GM19463 (cell line): ENCODE measurements around the gene IL9.

Experiments used
- ATAC-seq: cut with Tn5 transposase; IDR thresholded peaks from one replicate; pipeline ENCODE4 v1.9.1; 2021; ENCODE audit warnings: mild to moderate bottlenecking, moderate library complexity; ENCODE audit not compliant: unreplicated experiment

The IL9 gene

DNA sequence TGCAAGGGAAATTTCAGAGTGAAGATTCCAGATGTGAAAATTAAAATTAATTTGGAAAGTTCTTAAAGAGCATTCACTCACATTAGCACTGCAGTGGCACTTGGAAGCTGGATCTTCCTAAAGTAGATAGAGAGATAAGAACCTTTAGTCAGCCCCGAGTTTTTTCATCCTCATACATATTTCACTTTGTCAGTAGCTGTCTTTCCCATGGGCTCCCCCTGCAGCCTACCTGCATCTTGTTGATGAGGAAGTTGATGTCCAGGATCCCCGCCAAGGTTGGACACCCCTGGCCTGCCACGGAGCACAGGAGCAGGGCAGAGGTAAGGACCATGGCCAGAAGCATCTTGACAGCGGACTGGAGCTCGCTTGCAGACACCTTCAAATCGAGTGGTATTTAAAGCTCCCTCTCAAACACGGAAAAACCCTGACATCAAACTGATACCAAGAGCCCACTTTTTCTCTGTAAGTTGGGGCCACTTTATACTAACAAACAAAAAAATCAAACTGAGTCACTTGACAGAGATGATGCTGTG is at the start of gene IL9:
Gene IL9 (minus strand): TSS at position 368 of the 533 bp plus-strand sequence. CDS start 25 bp downstream, at position 343.
- no peak for ATAC-seq

GRCh38 chr5:135944967-135945560 is 49.4 kb upstream of the IL9 start:
- no peak for ATAC-seq

DNA sequence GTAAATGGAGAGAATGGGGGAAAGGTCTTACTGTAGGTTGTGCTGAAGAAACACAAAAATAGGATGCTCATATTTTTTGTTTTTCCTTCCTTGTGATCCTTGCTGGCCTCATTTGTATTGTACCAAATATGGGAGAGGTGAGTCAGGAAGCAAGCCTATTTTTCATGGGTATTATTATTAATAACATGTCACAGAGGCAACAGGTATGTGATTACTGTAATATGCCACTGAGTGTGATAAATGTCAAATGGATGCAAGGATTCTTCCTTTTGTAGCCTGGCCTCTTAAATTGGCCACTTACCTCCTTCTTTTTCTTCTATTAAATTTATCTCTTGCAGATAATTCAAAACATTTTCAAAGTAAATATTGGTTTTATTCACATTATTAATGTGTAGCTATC is 48.9 kb upstream of the IL9 start:
- no peak for ATAC-seq

- no peak for ATAC-seq
Observed at GRCh38 chr5:135942202-135942771, 46.6 kb upstream of the IL9 start.

- no peak for ATAC-seq
Observed at GRCh38 chr5:135941711-135942110, 46.1 kb upstream of the IL9 start.

DNA sequence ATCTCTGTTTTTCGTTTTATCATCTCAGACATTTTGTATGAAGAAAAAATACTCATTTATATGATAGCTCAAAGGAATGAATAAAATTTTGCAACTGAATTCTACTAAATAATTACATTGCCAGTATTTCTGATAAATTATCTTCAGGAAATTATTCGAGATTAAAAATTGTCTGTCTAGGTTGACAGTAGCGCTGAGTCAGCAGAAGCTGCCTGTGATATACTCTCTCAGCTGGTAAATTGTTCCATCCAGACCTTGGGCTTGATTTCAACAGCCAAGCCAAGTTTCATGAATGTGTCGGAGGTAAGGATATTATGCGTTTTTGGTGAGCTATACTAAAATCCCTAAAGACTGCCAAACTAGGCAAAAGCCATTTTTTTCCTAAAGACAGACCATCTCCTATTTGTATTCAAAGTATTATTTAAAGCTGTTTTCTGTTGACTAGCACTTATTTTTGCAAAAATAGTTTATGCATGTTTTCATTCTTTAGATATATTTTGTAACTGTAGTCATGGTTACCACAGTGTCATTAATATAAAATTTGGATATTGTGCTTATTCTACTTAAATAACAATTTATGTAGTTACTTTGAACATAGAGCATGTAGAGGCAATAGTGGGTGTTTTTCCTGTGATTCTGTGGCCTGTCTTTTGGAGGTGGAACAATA is 41.7 kb upstream of the IL9 start:
- no peak for ATAC-seq

DNA sequence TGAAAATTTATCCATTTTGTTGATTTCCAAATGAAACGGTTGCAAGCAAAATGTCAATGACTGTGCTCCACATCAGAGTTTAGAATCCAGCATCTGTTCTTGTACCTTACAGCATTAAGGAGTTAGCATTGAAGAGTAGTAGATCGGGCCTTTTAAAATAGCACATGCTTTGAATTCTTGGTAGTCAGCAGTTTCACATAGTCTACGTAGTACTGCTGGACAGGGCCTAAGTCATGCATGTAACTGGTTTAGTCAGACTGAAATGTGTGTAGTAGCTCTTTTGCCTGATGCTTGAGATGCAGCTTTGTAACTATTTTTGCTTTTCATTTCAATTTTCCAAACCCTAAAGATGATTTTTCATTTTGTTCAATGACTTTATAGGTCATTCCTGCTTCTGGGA is 39.3 kb upstream of the IL9 start:
- no peak for ATAC-seq

GRCh38 chr5:135930949-135931295 is 35.3 kb upstream of the IL9 start:
- no peak for ATAC-seq

GRCh38 chr5:135930029-135930948 is 34.6 kb upstream of the IL9 start:
- ATAC-seq = no peak

DNA sequence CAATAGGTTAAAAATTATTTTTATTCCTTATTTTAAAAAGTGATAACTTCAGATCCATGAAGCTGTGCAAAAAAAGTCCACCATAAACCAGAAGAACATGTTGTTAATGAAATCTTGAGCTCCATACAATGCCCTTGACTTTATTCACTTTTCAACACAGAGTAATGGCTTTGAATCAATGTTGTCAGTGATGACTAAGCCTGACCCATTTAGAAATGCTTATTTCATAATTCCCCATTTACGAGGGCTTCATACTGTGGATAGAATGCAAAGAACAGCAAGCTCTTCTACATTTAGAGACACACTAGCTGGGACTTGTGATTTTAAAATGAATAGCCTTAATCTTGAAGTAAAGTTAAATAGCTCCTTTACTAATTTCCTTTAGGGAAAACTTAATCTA is 25.7 kb upstream of the IL9 start:
- no peak for ATAC-seq

- ATAC-seq = no peak
Observed at GRCh38 chr5:135920199-135920598, 24.6 kb upstream of the IL9 start.

DNA sequence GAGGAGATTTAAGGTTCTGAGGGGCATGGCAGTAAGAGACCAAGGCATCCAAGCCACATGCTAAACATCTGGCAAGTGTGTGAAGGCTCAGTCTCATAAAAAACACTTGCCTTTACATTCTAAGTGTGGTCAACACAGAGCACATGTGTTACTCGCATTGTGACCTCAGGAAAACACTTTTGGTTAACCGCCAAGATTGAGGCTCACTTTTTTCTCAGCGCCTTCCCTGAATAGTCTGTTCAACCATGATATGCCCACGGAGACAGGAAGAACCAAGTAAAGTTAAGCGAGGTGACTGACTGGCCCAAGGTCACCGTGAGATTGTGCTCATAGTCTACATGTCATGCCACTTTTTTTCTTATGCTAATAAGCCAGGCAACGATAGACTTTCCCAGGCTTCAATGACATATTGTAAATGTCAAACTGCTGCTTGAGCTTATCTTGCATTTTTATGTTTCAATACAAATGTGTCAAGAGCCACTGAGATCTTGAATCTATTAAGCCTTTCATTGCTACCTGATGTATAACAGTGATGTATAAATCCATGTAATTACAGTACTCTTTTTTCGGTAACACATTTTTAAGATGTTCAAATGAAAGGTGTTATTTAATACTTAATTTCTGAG is 21.1 kb upstream of the IL9 start:
- no peak for ATAC-seq

DNA sequence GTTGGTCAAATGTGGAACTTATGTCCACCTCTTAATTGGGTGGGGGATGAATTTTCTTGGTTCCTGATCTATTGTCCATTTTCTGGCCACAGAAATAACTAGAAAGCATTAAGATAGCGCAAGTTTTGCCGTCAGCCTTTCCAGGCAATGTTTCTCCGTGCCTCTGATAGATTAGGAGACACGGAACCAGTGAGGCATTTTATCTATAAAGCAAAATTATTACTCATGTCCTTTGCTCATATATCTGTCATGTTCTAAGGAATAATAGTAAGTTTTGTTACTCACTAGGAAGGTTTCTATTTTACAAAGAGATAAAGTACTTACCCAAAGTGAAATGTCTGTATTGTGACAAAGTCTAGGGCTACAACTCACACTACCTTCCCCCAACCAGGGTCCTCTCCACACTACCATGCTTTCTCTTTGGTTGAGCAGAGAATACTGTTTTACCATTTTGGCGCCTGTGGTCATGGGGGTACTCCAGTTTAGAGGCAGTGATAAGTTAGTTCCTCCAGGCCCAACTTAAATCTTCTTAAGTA is 19.9 kb upstream of the IL9 start:
- no peak for ATAC-seq

DNA sequence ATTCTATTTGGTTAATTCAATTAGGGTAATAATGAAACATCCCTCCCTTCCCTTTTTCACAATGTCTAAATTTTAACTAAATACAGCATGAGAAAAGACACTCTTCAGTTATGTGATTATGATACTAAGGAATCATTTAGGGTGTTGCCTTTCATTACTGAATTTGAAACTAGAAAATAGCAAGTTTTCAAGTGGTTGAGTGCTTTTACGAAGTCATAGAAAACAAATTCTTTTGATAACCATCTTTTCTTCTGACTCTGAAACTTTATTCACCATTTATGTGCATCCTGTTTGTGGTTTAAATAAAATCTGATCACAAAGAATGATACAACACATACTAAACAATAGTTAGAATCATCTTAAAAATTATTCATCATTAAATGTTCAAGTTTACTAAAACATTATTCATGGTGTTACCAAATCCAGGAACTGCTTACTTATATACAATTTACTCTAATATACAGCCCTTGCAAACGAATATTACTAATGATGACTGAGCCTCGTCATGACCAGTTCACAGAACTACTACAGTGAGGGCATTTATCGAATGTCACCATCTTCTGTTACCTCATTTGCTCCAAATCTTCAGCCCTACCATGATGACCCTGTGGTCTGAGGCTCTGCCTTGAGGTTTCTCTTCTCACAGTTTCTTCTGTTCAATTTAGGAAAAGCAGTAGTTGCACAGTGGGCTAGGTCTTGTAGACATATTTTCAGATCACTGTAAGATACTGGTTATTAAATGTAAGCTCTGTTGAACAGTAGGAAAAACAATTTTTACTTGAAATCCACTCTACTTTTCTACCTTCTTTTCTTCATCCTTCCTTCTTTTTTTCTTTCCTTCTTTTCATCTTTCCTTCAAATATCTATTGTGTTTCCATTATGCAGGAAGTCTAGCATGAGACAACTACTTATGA is 18.3 kb upstream of the IL9 start:
- no peak for ATAC-seq

DNA sequence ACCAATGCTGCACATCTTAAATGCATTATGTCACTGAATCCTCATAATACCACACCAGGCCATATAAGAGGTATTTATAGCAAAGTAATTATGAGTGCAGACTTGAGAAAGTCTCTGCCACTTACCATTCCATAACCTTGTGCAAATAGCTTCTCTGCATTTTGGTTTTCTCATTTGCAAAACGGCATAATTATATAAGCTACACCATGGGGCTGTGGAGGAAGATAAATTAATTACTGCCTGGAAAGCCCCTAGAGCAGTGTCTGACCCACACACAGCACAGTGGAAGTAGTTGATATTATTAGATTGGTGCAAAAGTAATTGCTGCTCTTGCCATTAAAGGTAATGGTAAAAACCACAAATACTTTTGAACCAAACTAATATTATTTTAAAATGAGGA is 9.5 kb upstream of the IL9 start:
- ATAC-seq = no peak

DNA sequence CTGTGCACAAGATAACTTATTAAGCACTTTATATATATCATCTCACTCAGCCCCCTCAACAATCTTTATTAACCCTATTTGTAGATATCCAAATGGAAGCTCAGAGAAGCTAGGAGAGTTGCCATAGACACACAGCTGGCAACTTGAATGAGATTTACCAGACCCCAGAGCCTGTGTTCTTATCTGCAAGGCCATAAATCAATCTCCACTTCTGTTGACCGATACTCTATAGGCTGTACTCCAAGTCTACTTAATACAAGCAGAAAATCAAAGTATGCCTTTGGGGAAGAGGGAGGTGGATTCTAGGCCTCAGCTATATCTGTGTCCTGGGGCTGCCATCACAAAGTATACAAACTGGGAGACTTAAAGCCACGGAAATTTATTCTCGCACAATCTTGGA is 6.0 kb upstream of the IL9 start:
- no peak for ATAC-seq

GRCh38 chr5:135900276-135900675 is 4.6 kb upstream of the IL9 start:
- ATAC-seq = no peak

- ATAC-seq = no peak
Observed at GRCh38 chr5:135898651-135899050, 3.0 kb upstream of the IL9 start.

DNA sequence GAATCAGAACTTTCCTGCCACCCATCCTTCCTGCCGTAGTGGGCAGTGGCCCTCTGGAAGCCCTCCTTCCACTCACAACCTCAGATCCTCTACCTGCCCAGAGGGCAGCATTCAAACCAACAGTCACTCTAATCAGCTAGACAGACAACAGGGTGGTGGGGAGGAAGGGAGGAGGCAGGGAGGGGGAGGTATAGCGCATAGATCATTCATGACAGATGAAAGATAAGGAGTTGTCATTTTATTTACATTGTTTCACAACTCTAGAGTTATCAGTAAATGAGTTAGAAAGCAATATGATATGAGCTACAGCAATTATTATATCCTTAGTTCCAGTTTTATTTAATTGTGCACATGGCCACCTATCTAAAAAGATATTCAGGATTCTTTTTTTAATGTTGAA is 852 bp downstream of the IL9 start:
- ATAC-seq = no peak

- ATAC-seq = no peak
Observed at GRCh38 chr5:135894276-135894675, 1.4 kb downstream of the IL9 start.
